HEK293 (cell line): ENCODE data around the gene ZFAND6.

Source experiments
- ELK4 ChIP-seq: IDR thresholded peaks from 2 replicates; pipeline ENCODE4 v1.6.1; 2011; ENCODE audit warnings: mild to moderate bottlenecking, low read depth, low read length, borderline replicate concordance
- GLI2 ChIP-seq: fragments of 450-650 bp; formaldehyde crosslinking; IDR thresholded peaks from 2 replicates; pipeline ENCODE4; 2017; ENCODE audit warnings: missing biosample characterization, missing genetic modification characterization, low read depth, borderline replicate concordance
- MEIS1 ChIP-seq: sonication (generic); formaldehyde crosslinking; IDR thresholded peaks from 2 replicates; pipeline ENCODE4 v1.8.1; 2022; ENCODE audit warnings: missing genetic modification reagents, mild to moderate bottlenecking, borderline replicate concordance
- OVOL3 ChIP-seq: fragments of 450-650 bp; formaldehyde crosslinking; IDR thresholded peaks from 2 replicates; pipeline ENCODE4 v1.5.1; 2016; ENCODE audit warnings: missing biosample characterization, missing genetic modification characterization
- PRDM4 ChIP-seq: fragments of 450-650 bp; formaldehyde crosslinking; IDR thresholded peaks from 2 replicates; pipeline ENCODE4 v1.5.1; 2017; ENCODE audit warnings: missing biosample characterization, missing genetic modification characterization
- PRDM6 ChIP-seq: fragments of 450-650 bp; formaldehyde crosslinking; IDR thresholded peaks from 2 replicates; pipeline ENCODE4 v1.5.1; 2017; ENCODE audit warnings: missing biosample characterization, missing genetic modification characterization
- REPIN1 ChIP-seq: fragments of 450-650 bp; formaldehyde crosslinking; IDR thresholded peaks from 2 replicates; pipeline ENCODE4 v1.5.1; 2017; ENCODE audit warnings: missing biosample characterization, missing genetic modification characterization, low read depth
- SP2 ChIP-seq: fragments of 450-650 bp; formaldehyde crosslinking; IDR thresholded peaks from 2 replicates; pipeline ENCODE4 v1.5.1; 2016; ENCODE audit warnings: missing biosample characterization, missing genetic modification characterization
- YY1 ChIP-seq: fragments of 450-650 bp; formaldehyde crosslinking; IDR thresholded peaks from 2 replicates; pipeline ENCODE4 v1.5.1; 2018; ENCODE audit warnings: missing biosample characterization, missing genetic modification characterization
- ZNF16 ChIP-seq: fragments of 450-650 bp; formaldehyde crosslinking; IDR thresholded peaks from 2 replicates; pipeline ENCODE4 v1.5.1; 2016; ENCODE audit warnings: low read depth, missing biosample characterization, missing genetic modification characterization
- ZNF174 ChIP-seq: fragments of 450-650 bp; formaldehyde crosslinking; IDR thresholded peaks from 2 replicates; pipeline ENCODE4 v1.5.0; 2017; ENCODE audit warnings: missing biosample characterization, mild to moderate bottlenecking, missing genetic modification characterization
- ZNF26 ChIP-seq: fragments of 450-650 bp; formaldehyde crosslinking; IDR thresholded peaks from 2 replicates; pipeline ENCODE4 v1.5.1; 2016; ENCODE audit warnings: missing biosample characterization, missing genetic modification characterization
- ZNF280C ChIP-seq: fragments of 450-650 bp; formaldehyde crosslinking; IDR thresholded peaks from 2 replicates; pipeline ENCODE4 v1.5.1; 2016; ENCODE audit warnings: missing biosample characterization, missing genetic modification characterization
- ZNF362 ChIP-seq: fragments of 450-650 bp; formaldehyde crosslinking; IDR thresholded peaks from 2 replicates; pipeline ENCODE4 v1.5.1; 2016; ENCODE audit warnings: missing biosample characterization, missing genetic modification characterization
- ZNF391 ChIP-seq: fragments of 450-650 bp; formaldehyde crosslinking; IDR thresholded peaks from 2 replicates; pipeline ENCODE4 v1.5.1; 2016; ENCODE audit warnings: low read depth, missing biosample characterization, missing genetic modification characterization, borderline replicate concordance
- ZNF404 ChIP-seq: fragments of 450-650 bp; formaldehyde crosslinking; IDR thresholded peaks from 2 replicates; pipeline ENCODE4 v1.5.1; 2017; ENCODE audit warnings: missing biosample characterization, missing genetic modification characterization
- ZNF426 ChIP-seq: fragments of 450-650 bp; formaldehyde crosslinking; IDR thresholded peaks from 2 replicates; pipeline ENCODE4 v1.5.1; 2017; ENCODE audit warnings: missing biosample characterization, missing genetic modification characterization, mild to moderate bottlenecking, inconsistent platforms, moderate library complexity
- ZNF561 ChIP-seq: fragments of 450-650 bp; IDR thresholded peaks from 2 replicates; pipeline ENCODE4 v1.5.1; 2018; ENCODE audit warnings: missing biosample characterization, missing genetic modification characterization, borderline replicate concordance
- ZNF571 ChIP-seq: fragments of 450-650 bp; formaldehyde crosslinking; IDR thresholded peaks from 2 replicates; pipeline ENCODE4 v1.5.0; 2017; ENCODE audit warnings: missing biosample characterization, missing genetic modification characterization
- ZNF580 ChIP-seq: fragments of 450-650 bp; formaldehyde crosslinking; IDR thresholded peaks from 2 replicates; pipeline ENCODE4 v1.5.1; 2016; ENCODE audit warnings: missing biosample characterization, missing genetic modification characterization
- ZNF585B ChIP-seq: fragments of 450-650 bp; formaldehyde crosslinking; IDR thresholded peaks from 2 replicates; pipeline ENCODE4 v1.5.1; 2016; ENCODE audit warnings: missing biosample characterization, missing genetic modification characterization
- ZNF621 ChIP-seq: fragments of 450-650 bp; formaldehyde crosslinking; IDR thresholded peaks from 2 replicates; pipeline ENCODE4 v1.5.1; 2017; ENCODE audit warnings: missing biosample characterization, missing genetic modification characterization
- ZNF692 ChIP-seq: fragments of 450-650 bp; formaldehyde crosslinking; IDR thresholded peaks from 2 replicates; pipeline ENCODE4 v1.5.1; 2016; ENCODE audit warnings: missing biosample characterization, missing genetic modification characterization
- ZNF747 ChIP-seq: fragments of 450-650 bp; formaldehyde crosslinking; IDR thresholded peaks from 2 replicates; pipeline ENCODE4 v1.5.1; 2016; ENCODE audit warnings: missing biosample characterization, missing genetic modification characterization
- ZNF768 ChIP-seq: fragments of 450-650 bp; formaldehyde crosslinking; IDR thresholded peaks from 2 replicates; pipeline ENCODE4 v1.5.1; 2018; ENCODE audit warnings: missing biosample characterization, mild to moderate bottlenecking, missing genetic modification characterization
- ZSCAN5A ChIP-seq: fragments of 450-650 bp; formaldehyde crosslinking; IDR thresholded peaks from 2 replicates; pipeline ENCODE4 v1.5.1; 2016; ENCODE audit warnings: missing biosample characterization, missing genetic modification characterization

ZFAND6 gene

GRCh38 chr15:80059786-80060355 is 395 bp downstream of the ZFAND6 start (continued):
- TF ChIP-seq PRDM4 (tag by site-specific recombination) (no peak), OVOL3 (tag by site-specific recombination) (no peak), ELK4 (peak; percentile 22; the same call in 1 of the 2 replicates), YY1 (tag by site-specific recombination) (no peak; the same call in 1 of the 2 replicates), ZSCAN5A (no peak), ZNF585B (tag by site-specific recombination) (no peak), ZNF768 (tag by site-specific recombination) (no peak), ZNF16 (tag by site-specific recombination) (no peak), MEIS1 (CRISPR knock-in tag) (no peak), PRDM6 (tag by site-specific recombination) (no peak), ZNF692 (tag by site-specific recombination) (peak; percentile 24; the same call in 1 of the 2 replicates), ZNF426 (tag by site-specific recombination) (no peak), ZNF571 (no peak), ZNF391 (no peak), ZNF747 (tag by site-specific recombination) (no peak), ZNF280C (no peak), ZNF404 (tag by site-specific recombination) (no peak), ZNF362 (tag by site-specific recombination) (no peak), ZNF621 (tag by site-specific recombination) (no peak), ZNF580 (tag by site-specific recombination) (no peak), ZNF174 (tag by site-specific recombination) (no peak), SP2 (tag by site-specific recombination) (peak; percentile 10; the same call in 1 of the 2 replicates), REPIN1 (no peak), ZNF561 (0 out of 2 replicates have a peak, but pooled peaks have one; percentile 48), ZNF26 (tag by site-specific recombination) (no peak), GLI2 (tag by site-specific recombination) (no peak)
